Measurements from ENCODE around the gene HBS1L. TPM values are rescaled to one million over a fixed set of nuclear protein-coding genes. Genes with fewer than 3 reads are reported as not detected.
A peak's percentile ranks its signal among the peaks of the same experiment; 100 is the strongest.

The HBS1L gene
- total and polyA plus RNA-seq, 9 donors = 38.0 to 62.7 (median 43.4) TPM

- DNase-seq = no peak
Observed at GRCh38 chr6:134962421-134962820, 92.2 kb downstream of the HBS1L start.

GRCh38 chr6:134961366-134961765 is 93.3 kb downstream of the HBS1L start:
- Histone ChIP-seq H3K9me3 (replicated peaks; ENCODE audit: control insufficient read depth, low read depth, low read length) (peaks cover 2% of the 10 kb centered on the region), H3K4me3 (ENCODE audit: low read length) (no peak overlapping the region), H3K27me3 (ENCODE audit: control insufficient read depth, insufficient read depth, low read length) (no peaks in the 10 kb centered on the region), H3K27ac (ENCODE audit: low read length) (no peak overlapping the region), H3K4me1 (ENCODE audit: control insufficient read depth, insufficient read depth, low read length) (no peaks in the 10 kb centered on the region), H3K36me3 (ENCODE audit: control insufficient read depth, insufficient read depth, low read length) (peaks cover 18% of the 10 kb centered on the region)
- DNase-seq = no peak
- 100% methylated on average over 3 of the region's 3 CpGs for WGBS (ENCODE audit: insufficient coverage)

More at GRCh38 chr6:134962421-134962820, 92.2 kb downstream of the HBS1L start:
- no peaks in the 10 kb centered on the region for H3K27me3 ChIP-seq (ENCODE audit: control insufficient read depth, insufficient read depth, low read length)
- peaks cover 18% of the 10 kb centered on the region for H3K36me3 ChIP-seq (ENCODE audit: control insufficient read depth, insufficient read depth, low read length)
- H3K9me3 ChIP-seq (replicated peaks; ENCODE audit: control insufficient read depth, low read depth, low read length) = peaks cover 2% of the 10 kb centered on the region
- no peaks in the 10 kb centered on the region for H3K4me1 ChIP-seq (ENCODE audit: control insufficient read depth, insufficient read depth, low read length)
- H3K27ac ChIP-seq (ENCODE audit: low read length) = no peak overlapping the region
- H3K4me3 ChIP-seq (ENCODE audit: low read length) = no peak overlapping the region

DNA sequence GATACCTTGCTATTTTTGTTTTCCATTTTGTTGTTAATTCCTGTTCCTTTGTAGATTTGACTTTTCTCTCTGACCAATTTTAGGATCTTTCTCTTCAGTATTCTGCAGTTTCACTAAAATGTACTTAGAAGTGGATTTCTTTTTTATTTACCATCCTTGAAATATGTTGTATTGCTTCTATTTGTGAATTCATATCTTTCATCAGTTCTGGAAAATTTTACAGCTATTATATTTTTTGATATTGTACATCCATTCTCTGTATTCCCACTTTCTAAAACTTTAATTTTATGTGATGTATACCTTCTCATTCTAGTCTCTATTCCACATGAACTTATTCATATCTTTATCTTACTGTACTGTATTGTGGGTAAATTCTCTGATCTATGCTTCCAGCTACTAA is 95.0 kb downstream of the HBS1L start:
- Histone ChIP-seq H3K27ac (ENCODE audit: low read length) (no peak overlapping the region), H3K27me3 (ENCODE audit: control insufficient read depth, insufficient read depth, low read length) (no peaks in the 10 kb centered on the region), H3K36me3 (ENCODE audit: control insufficient read depth, insufficient read depth, low read length) (peaks cover 13% of the 10 kb centered on the region), H3K4me3 (ENCODE audit: low read length) (no peak overlapping the region), H3K9me3 (replicated peaks; ENCODE audit: control insufficient read depth, low read depth, low read length) (peaks cover 2% of the 10 kb centered on the region), H3K4me1 (ENCODE audit: control insufficient read depth, insufficient read depth, low read length) (no peaks in the 10 kb centered on the region)
- DNase-seq = no peak

- no CpG with 5 or more reads among the region's 2 CpGs for WGBS (ENCODE audit: insufficient coverage)
- H3K9me3 ChIP-seq (replicated peaks; ENCODE audit: control insufficient read depth, low read depth, low read length) = peaks cover 2% of the 10 kb centered on the region
- no peak for DNase-seq
- no peak overlapping the region for H3K27ac ChIP-seq (ENCODE audit: low read length)
- peaks cover 8% of the 10 kb centered on the region for H3K36me3 ChIP-seq (ENCODE audit: control insufficient read depth, insufficient read depth, low read length)
- no peaks in the 10 kb centered on the region for H3K27me3 ChIP-seq (ENCODE audit: control insufficient read depth, insufficient read depth, low read length)
- H3K4me3 ChIP-seq (ENCODE audit: low read length) = no peak overlapping the region
- H3K4me1 ChIP-seq (ENCODE audit: control insufficient read depth, insufficient read depth, low read length) = no peaks in the 10 kb centered on the region
Observed at GRCh38 chr6:134956676-134957075, 97.9 kb downstream of the HBS1L start.

DNA sequence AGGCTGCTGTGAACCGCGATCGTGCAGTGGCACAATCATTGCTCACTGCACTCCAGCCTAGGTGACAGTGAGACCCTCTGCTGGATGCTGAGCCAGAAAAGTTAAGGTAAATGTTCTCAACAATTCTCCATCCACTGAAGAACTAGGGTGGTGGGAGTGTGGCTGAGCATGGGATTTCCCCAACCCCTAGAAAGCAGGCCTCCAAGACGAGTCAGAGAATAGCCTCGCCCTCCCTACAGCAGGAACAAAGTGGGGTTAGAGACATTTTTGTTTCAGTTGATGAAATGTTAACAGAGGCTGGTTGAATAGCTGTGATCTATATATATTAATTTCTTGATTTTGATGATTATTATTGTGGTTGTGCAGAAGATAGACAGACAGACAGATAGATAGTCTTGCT is 98.6 kb downstream of the HBS1L start:
- Histone ChIP-seq H3K36me3 (ENCODE audit: control insufficient read depth, insufficient read depth, low read length) (peaks cover 6% of the 10 kb centered on the region), H3K4me1 (ENCODE audit: control insufficient read depth, insufficient read depth, low read length) (no peaks in the 10 kb centered on the region), H3K27me3 (ENCODE audit: control insufficient read depth, insufficient read depth, low read length) (no peaks in the 10 kb centered on the region), H3K27ac (ENCODE audit: low read length) (no peak overlapping the region), H3K4me3 (ENCODE audit: low read length) (no peak overlapping the region), H3K9me3 (replicated peaks; ENCODE audit: control insufficient read depth, low read depth, low read length) (peaks cover 2% of the 10 kb centered on the region)
- 93% methylated on average over 3 of the region's 5 CpGs for WGBS (ENCODE audit: insufficient coverage)
- DNase-seq = no peak

DNA sequence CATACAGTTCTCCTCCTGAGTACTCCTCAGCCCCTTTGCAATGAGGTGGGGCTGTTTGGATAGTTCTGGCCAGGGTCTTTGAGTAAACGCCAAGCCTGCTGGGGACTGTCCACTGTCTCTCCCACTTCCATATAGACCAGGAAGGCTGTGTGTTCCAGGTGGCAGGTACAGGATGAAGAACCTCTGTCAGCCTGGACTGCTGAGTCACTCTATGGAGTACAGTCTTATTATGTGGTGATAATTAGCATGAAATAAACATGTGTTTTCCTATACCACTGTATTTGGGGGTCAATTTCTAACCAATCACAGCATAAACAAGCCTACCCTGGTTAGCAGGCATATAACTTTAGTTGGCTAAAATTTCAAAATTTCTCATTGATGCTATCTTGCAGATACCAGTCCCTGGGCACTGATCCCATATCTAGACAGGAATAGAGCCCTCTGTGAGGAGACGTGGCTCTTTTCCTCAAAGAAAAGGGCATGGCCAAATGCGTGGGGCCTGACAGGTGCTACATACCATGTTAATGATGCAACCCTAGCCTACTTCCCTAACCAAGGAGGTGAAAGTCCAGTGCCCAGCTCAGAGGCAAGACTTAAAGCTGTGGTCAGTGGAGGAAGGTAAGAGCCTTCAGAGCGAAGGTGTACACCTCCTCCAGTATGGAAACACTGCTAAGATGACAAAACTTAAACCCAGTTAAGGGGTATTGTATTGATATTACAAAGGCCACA is 100.2 kb downstream of the HBS1L start:
- no CpG with 5 or more reads among the region's 4 CpGs for WGBS (ENCODE audit: insufficient coverage)
- Histone ChIP-seq H3K9me3 (replicated peaks; ENCODE audit: control insufficient read depth, low read depth, low read length) (peaks cover 2% of the 10 kb centered on the region), H3K36me3 (ENCODE audit: control insufficient read depth, insufficient read depth, low read length) (peaks cover 6% of the 10 kb centered on the region), H3K4me1 (ENCODE audit: control insufficient read depth, insufficient read depth, low read length) (no peaks in the 10 kb centered on the region), H3K27ac (ENCODE audit: low read length) (no peak overlapping the region), H3K4me3 (ENCODE audit: low read length) (no peak overlapping the region), H3K27me3 (ENCODE audit: control insufficient read depth, insufficient read depth, low read length) (no peaks in the 10 kb centered on the region)
- no peak for DNase-seq

DNA sequence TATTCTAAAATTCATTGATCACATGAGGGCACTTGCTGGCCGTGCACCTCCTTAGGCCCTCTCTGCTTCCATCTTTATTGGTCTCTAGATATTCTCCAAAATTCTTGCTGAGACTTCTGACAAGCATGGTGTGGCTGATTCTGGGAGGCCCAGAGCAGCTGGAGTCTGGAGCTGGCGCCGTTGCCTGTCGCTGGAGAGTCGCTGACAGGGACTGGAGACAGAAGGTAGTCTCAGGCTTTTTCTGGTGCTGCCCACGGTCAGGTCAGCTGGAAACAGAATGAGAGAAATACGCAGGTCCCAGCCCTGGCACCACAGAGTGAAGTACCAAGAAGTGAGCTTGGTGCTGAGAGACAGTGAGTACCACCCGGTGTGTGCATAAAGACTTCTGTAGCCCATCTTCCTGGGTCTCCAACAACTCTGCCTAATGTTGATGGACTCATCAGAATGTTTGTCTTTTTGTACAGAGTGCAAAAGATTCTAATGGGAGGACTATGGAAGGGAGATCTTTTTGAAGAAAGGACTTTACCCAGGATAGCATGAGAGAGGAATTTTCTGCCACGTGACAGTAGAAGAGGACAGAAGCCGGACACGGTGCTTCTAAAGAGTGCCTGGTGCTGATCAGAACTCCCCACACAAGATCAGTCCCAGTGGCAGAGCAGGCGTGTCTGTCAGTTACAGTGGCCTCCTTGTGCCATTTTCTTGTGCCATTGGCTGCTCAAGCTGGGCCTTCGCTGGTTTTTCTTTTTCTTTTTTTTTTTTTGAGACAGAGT is 102.9 kb downstream of the HBS1L start:
- DNase-seq = no peak
- H3K27me3 ChIP-seq (ENCODE audit: control insufficient read depth, insufficient read depth, low read length) = no peaks in the 10 kb centered on the region
- 90% methylated on average over 9 of the region's 13 CpGs for WGBS (ENCODE audit: insufficient coverage)
- no peaks in the 10 kb centered on the region for H3K4me1 ChIP-seq (ENCODE audit: control insufficient read depth, insufficient read depth, low read length)
- H3K36me3 ChIP-seq (ENCODE audit: control insufficient read depth, insufficient read depth, low read length) = no peaks in the 10 kb centered on the region
- no peak overlapping the region for H3K27ac ChIP-seq (ENCODE audit: low read length)
- H3K9me3 ChIP-seq (replicated peaks; ENCODE audit: control insufficient read depth, low read depth, low read length) = no peaks in the 10 kb centered on the region
- no peak overlapping the region for H3K4me3 ChIP-seq (ENCODE audit: low read length)

DNA sequence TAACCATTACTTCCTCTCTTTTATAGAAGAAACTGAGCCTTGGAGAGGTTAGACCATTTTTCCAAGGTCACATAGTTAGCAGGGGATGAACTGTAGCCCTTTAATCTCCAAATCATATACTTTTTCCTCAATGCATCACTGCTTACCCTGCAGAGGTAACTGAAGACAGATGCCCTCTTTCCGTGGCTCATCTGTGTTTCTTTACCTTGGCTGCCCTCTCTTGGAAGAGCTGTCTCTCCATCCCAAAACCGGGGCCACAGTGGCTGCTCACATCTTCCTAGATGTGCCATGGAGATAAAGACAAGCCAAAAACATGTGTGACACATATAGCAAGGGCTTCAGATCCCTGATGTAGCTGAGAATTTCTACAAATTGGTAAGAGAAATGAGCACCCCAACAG is 104.1 kb downstream of the HBS1L start:
- 48% methylated on average over 2 of the region's 2 CpGs for WGBS (ENCODE audit: insufficient coverage)
- no peak overlapping the region for H3K4me3 ChIP-seq (ENCODE audit: low read length)
- H3K4me1 ChIP-seq (ENCODE audit: control insufficient read depth, insufficient read depth, low read length) = no peaks in the 10 kb centered on the region
- no peaks in the 10 kb centered on the region for H3K27me3 ChIP-seq (ENCODE audit: control insufficient read depth, insufficient read depth, low read length)
- H3K27ac ChIP-seq (ENCODE audit: low read length) = no peak overlapping the region
- no peak for DNase-seq
- H3K9me3 ChIP-seq (replicated peaks; ENCODE audit: control insufficient read depth, low read depth, low read length) = no peaks in the 10 kb centered on the region
- no peaks in the 10 kb centered on the region for H3K36me3 ChIP-seq (ENCODE audit: control insufficient read depth, insufficient read depth, low read length)

- Histone ChIP-seq H3K9me3 (replicated peaks; ENCODE audit: control insufficient read depth, low read depth, low read length) (no peaks in the 10 kb centered on the region), H3K4me1 (ENCODE audit: control insufficient read depth, insufficient read depth, low read length) (no peaks in the 10 kb centered on the region), H3K27me3 (ENCODE audit: control insufficient read depth, insufficient read depth, low read length) (no peaks in the 10 kb centered on the region), H3K27ac (ENCODE audit: low read length) (no peak within 1 kb of the TSS), H3K4me3 (ENCODE audit: low read length) (no peak within 1 kb of the TSS), H3K36me3 (ENCODE audit: control insufficient read depth, insufficient read depth, low read length) (no peaks in the 10 kb centered on the region)
- no CpG with 5 or more reads among the region's 4 CpGs for WGBS (ENCODE audit: insufficient coverage)
- DNase-seq = no peak
Observed at GRCh38 chr6:134949927-134950326, 104.7 kb downstream of the HBS1L start, which contains the start of gene ALDH8A1. Gene ALDH8A1 (minus strand): TSS chr6:134950101. CDS start chr6:134950053, 48 bp downstream.

DNA sequence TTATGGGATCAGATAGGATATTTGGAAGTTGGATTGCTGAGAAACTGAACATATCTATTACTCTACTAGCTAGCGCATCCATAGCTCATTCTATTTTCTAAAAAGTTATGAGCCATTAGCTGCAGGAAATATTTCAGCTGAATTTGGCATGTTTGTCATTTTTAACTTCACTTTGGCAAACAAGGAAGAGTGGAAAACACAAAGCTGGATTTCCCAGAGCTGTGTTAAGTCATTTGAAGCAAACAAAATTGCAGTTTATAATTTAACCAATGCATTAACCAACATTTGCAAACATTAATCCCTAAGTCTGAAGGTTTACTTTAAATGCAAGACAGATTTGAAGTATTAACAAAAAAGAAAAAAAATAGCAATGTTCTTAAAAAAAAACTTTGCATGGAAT is 105.9 kb downstream of the HBS1L start:
- H3K9me3 ChIP-seq (replicated peaks; ENCODE audit: control insufficient read depth, low read depth, low read length) = no peaks in the 10 kb centered on the region
- WGBS (ENCODE audit: insufficient coverage) = no CpG with 5 or more reads among the region's 1 CpG
- no peaks in the 10 kb centered on the region for H3K4me1 ChIP-seq (ENCODE audit: control insufficient read depth, insufficient read depth, low read length)
- DNase-seq = peak; percentile 53
- H3K27me3 ChIP-seq (ENCODE audit: control insufficient read depth, insufficient read depth, low read length) = no peaks in the 10 kb centered on the region
- no peaks in the 10 kb centered on the region for H3K36me3 ChIP-seq (ENCODE audit: control insufficient read depth, insufficient read depth, low read length)
- no peak overlapping the region for H3K27ac ChIP-seq (ENCODE audit: low read length)
- no peak overlapping the region for H3K4me3 ChIP-seq (ENCODE audit: low read length)

All from muscle of leg (tissue), 11 donors.